ENCODE data around the gene PDE12. TPM values are rescaled to one million over a fixed set of nuclear protein-coding genes. Genes with fewer than 3 reads are reported as not detected.
A peak's percentile ranks its signal among the peaks of the same experiment; 100 is the strongest.

The PDE12 gene, protein sequence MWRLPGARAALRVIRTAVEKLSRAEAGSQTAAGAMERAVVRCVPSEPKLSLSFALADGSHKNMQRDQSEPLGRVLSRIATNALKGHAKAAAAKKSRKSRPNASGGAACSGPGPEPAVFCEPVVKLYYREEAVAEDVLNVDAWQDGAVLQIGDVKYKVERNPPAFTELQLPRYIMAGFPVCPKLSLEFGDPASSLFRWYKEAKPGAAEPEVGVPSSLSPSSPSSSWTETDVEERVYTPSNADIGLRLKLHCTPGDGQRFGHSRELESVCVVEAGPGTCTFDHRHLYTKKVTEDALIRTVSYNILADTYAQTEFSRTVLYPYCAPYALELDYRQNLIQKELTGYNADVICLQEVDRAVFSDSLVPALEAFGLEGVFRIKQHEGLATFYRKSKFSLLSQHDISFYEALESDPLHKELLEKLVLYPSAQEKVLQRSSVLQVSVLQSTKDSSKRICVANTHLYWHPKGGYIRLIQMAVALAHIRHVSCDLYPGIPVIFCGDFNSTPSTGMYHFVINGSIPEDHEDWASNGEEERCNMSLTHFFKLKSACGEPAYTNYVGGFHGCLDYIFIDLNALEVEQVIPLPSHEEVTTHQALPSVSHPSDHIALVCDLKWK
- polyA plus RNA-seq (2013, experiment 1 of 2), result 8.8 TPM
- polyA plus RNA-seq (2013, experiment 2 of 2), result 7.1 TPM

DNA sequence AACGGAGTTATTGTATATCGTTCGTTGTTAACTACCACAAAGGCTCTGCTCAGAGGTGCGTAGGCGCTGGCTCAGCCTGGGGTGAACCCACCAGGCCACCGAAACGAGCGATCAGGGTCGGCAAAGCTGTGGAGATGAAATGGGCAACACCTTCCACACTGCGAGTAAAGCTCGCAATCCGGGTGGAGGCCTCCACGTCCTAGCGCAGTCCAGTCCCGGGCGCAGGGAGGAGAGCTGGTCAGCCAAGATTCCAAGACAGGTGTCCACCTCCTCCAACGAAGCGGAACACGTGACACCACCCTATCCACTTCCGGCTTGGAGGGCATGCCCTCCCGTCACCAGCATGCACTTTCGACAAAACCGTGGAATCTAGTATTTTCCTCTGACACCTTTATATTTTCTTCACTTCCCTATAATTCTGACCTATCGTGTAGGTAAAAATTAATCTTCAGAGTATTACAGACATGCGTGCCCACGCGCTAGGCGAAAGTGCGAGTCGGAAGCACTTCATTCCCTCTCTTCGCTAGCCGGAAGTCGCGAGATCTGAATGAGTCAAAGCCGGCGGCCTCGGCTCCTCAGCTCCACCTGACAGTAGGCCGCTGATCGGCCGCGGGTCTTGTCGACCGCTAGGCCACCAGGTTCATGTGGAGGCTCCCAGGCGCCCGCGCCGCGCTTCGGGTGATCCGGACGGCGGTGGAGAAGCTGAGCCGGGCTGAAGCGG, at the start of gene PDE12:
Gene PDE12, plus strand, starts transcription at position 537 of the 721 bp plus-strand sequence. Its CDS starts 106 bp downstream, at position 643.
- WGBS, 2 experiments (ENCODE audit: insufficient coverage in 2 of 2), result 16 to 17% methylated on average over 49 to 54 of the region's 54 CpGs
- Histone ChIP-seq H3K9me3 (ENCODE audit: control insufficient read depth, low read length) (no peaks in the 10 kb centered on the region), H3K27ac (ENCODE audit: low read depth, low read length, severe bottlenecking) (peak within 1 kb of the TSS; percentile 75), H3K36me3 (ENCODE audit: control insufficient read depth, insufficient read depth, low read length) (peaks cover 12% of the 10 kb centered on the region), H3K4me1 (ENCODE audit: control insufficient read depth, insufficient read depth, low read length, poor library complexity, severe bottlenecking) (no peaks in the 10 kb centered on the region), H3K4me3 (ENCODE audit: extremely low read depth, insufficient read depth, low read length, poor library complexity, severe bottlenecking) (peak within 1 kb of the TSS; percentile 65)

DNA sequence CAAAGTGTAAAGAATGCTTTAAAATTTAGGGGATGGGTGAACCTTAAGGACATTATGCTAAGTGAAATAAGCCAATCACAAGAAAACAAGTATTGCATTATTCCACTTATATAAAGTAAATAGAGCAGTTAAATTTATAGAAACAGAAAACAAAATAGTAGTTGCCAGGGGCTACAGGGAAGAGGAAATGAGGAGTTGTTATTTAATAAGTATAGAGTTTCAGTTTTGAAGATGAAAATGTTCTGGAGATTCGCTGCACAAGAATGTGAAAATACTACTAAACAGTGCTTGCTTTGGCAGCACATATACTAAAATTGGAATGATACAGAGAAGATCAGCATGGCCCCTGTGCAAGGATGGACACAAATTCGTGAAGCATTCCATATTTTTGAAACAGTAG, 43.9 kb upstream of the PDE12 start:
- no peaks in the 10 kb centered on the region for H3K36me3 ChIP-seq (ENCODE audit: control insufficient read depth, insufficient read depth, low read length)
- H3K9me3 ChIP-seq (ENCODE audit: control insufficient read depth, low read length), result no peaks in the 10 kb centered on the region
- no peak overlapping the region for H3K4me3 ChIP-seq (ENCODE audit: extremely low read depth, insufficient read depth, low read length, poor library complexity, severe bottlenecking)
- no peaks in the 10 kb centered on the region for H3K4me1 ChIP-seq (ENCODE audit: control insufficient read depth, insufficient read depth, low read length, poor library complexity, severe bottlenecking)
- WGBS, 2 experiments (ENCODE audit: insufficient coverage in 2 of 2), result 56 to 78% methylated on average over 1 to 2 of the region's 2 CpGs
- no peak overlapping the region for H3K27ac ChIP-seq (ENCODE audit: low read depth, low read length, severe bottlenecking)

- Histone ChIP-seq H3K9me3 (ENCODE audit: control insufficient read depth, low read length) (no peaks in the 10 kb centered on the region), H3K36me3 (ENCODE audit: control insufficient read depth, insufficient read depth, low read length) (no peaks in the 10 kb centered on the region), H3K4me3 (ENCODE audit: extremely low read depth, insufficient read depth, low read length, poor library complexity, severe bottlenecking) (no peak overlapping the region), H3K4me1 (ENCODE audit: control insufficient read depth, insufficient read depth, low read length, poor library complexity, severe bottlenecking) (peaks cover 6% of the 10 kb centered on the region), H3K27ac (ENCODE audit: low read depth, low read length, severe bottlenecking) (no peak overlapping the region)
- 89 to 97% methylated on average over 3 of the region's 3 CpGs for whole genome bisulfite sequencing, 2 experiments (ENCODE audit: insufficient coverage in 2 of 2)
These were observed 37.7 kb upstream of the PDE12 start for GRCh38 chr3:57518276-57518915.

DNA sequence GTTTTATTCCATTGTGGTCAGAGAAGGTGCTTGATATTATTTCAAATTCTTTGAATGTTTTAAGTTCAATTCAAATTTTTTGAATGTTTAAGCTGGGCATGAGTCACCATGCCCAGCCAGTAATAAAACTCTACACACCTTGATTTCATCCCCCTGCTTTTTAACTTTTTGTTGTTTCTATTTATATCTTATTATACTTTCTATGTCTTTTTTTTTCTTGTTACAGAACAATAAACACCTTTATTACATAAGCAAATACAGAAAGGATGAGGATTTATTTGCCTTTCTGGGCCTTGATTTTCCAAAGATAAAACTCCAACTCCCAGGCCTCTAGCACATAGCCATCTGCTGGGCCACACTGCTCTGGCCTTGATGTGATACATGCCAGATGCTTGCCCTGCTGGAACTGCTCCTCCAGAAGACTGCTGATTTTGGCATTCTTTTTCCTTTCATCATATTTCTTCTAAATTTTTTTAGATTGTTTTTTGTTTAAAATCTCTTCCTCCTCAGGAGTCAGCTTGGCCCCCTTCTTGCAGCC, 25.9 kb upstream of the PDE12 start:
- no peaks in the 10 kb centered on the region for H3K4me1 ChIP-seq (ENCODE audit: control insufficient read depth, insufficient read depth, low read length, poor library complexity, severe bottlenecking)
- H3K9me3 ChIP-seq (ENCODE audit: control insufficient read depth, low read length), result no peaks in the 10 kb centered on the region
- H3K36me3 ChIP-seq (ENCODE audit: control insufficient read depth, insufficient read depth, low read length), result no peaks in the 10 kb centered on the region
- no peak overlapping the region for H3K4me3 ChIP-seq (ENCODE audit: extremely low read depth, insufficient read depth, low read length, poor library complexity, severe bottlenecking)
- H3K27ac ChIP-seq (ENCODE audit: low read depth, low read length, severe bottlenecking), result no peak overlapping the region

DNA sequence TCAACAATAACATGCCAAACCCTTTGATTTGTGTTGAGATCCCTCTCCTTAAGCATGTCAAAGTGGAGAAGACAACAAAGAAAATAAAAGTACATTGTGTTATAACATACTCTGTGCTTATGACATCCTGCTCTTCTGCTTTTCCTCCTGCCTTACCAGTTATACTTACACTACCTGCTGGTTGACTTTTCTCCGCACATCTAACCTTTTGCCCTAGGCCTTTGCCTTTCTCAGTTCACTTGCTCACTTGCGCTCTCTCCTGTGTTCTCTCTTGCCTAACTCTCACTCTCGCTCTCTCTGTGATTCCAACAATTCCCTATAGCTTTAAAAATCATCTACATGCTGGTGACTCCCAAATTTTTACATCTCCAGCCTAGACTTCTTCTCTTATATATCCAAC, 17.6 kb upstream of the PDE12 start:
- Histone ChIP-seq H3K4me3 (ENCODE audit: extremely low read depth, insufficient read depth, low read length, poor library complexity, severe bottlenecking) (no peak overlapping the region), H3K36me3 (ENCODE audit: control insufficient read depth, insufficient read depth, low read length) (no peaks in the 10 kb centered on the region), H3K9me3 (ENCODE audit: control insufficient read depth, low read length) (no peaks in the 10 kb centered on the region), H3K27ac (ENCODE audit: low read depth, low read length, severe bottlenecking) (no peak overlapping the region), H3K4me1 (ENCODE audit: control insufficient read depth, insufficient read depth, low read length, poor library complexity, severe bottlenecking) (no peaks in the 10 kb centered on the region)
- 97% methylated on average over 3 of the region's 3 CpGs for WGBS, 2 experiments (ENCODE audit: insufficient coverage in 2 of 2)

DNA sequence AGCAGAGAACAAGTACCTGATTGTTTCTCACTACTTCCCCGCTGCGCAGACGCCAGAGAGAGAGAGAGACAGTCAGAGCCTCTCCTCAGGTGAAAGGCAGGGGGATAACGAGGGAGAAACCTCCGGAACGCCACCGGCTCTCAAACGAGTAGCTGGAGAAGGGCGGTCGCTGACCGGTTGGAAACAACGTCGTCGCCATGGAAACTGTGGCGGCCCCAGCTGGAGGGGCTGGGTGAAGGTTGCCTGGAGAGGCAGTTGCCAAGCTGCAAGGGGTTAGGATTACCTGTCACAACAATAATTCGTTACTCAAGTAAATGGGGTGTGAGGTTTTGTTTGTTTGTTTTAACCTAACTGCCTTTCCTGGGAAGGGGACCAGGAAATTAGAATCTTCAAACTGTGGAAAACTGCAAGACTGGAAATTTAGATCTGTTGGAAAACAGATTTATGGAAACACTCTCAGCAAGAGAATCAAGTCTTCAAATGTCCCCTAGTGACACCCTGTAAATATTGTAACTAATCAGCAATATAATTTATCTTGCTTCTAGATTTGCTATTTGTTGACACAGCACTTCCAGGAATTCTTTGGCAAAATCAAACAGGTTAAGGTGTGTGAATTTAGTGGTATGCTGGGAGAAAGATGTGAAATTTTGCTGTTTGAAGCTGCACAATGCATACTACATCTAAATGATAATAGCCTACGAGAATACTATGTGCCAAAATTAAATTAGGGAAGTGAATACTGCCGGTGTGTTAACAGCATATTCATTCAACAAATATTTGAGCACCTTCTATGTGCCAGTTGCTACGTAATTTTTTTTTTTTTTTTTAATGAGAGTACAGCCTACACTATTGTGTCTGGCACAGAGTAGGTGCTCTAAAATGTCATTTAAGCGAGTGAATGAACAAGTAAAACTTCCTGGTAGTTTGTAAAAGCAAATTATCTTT, 11.6 kb upstream of the PDE12 start, which contains the start of gene DNAH12:
Gene DNAH12, minus strand, starts transcription at position 164 of the 945 bp plus-strand sequence. CDS start 1,474 bp downstream, outside the sequence.
- Histone ChIP-seq H3K27ac (ENCODE audit: low read depth, low read length, severe bottlenecking) (no peak within 1 kb of the TSS), H3K36me3 (ENCODE audit: control insufficient read depth, insufficient read depth, low read length) (no peaks in the 10 kb centered on the region), H3K4me3 (ENCODE audit: extremely low read depth, insufficient read depth, low read length, poor library complexity, severe bottlenecking) (no peak within 1 kb of the TSS), H3K9me3 (ENCODE audit: control insufficient read depth, low read length) (no peaks in the 10 kb centered on the region), H3K4me1 (ENCODE audit: control insufficient read depth, insufficient read depth, low read length, poor library complexity, severe bottlenecking) (no peaks in the 10 kb centered on the region)
- 0% methylated on average over 7 to 11 of the region's 20 CpGs for WGBS, 2 experiments (ENCODE audit: insufficient coverage in 2 of 2)

DNA sequence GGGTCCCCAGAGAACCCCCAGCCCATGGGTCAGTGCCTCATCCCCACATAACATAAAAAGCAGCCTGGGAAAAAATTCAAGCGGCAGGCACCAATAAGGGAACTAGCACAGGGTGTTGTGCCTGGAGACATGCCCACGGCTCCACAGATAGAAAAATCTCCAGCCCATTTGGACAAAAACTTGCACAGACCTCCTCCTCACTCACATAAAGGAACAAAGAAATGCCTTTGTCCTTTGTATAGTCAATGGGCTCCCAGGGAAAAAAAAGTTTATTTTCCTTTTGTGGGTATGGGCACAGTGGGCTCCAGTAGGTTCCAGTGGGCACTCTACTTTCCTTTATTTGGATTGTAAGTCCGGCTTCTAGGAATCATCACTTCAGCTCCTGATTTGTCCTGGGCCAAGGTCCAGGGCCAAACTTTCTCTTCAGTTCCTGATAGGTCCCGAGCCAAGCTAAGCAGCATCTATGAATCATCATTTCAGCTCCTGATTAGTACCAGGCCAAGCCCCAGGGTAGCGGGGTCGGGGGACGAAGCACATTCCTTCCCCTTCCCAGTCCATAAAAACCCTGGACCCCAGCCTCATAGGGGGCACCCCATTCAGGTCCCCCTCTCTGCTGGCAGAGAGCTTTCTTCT, 10.3 kb upstream of the PDE12 start:
- Histone ChIP-seq H3K4me3 (ENCODE audit: extremely low read depth, insufficient read depth, low read length, poor library complexity, severe bottlenecking) (no peak overlapping the region), H3K4me1 (ENCODE audit: control insufficient read depth, insufficient read depth, low read length, poor library complexity, severe bottlenecking) (no peaks in the 10 kb centered on the region), H3K27ac (ENCODE audit: low read depth, low read length, severe bottlenecking) (no peak overlapping the region), H3K36me3 (ENCODE audit: control insufficient read depth, insufficient read depth, low read length) (no peaks in the 10 kb centered on the region), H3K9me3 (ENCODE audit: control insufficient read depth, low read length) (no peaks in the 10 kb centered on the region)
- 92 to 94% methylated on average over 5 to 6 of the region's 7 CpGs for WGBS, 2 experiments (ENCODE audit: insufficient coverage in 2 of 2)

DNA sequence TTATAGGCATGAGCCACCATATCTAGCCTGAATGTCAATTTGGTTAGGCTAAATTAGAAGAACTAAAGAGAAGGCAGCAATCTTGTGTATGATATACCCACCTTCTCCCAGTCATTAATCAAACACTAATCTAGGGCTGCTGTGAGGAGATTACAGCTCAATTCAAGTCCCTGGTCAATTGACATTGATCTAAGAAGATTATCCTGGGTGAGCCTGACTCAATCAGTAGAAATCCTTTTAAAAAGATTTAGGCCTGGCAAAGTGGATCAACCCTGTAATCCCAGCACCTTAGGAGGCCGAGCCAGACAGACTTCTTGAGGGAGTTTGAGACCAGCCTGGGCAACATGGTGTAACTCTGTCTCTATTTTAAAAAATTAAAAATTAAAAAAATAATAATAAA, 9.5 kb upstream of the PDE12 start:
- H3K4me1 ChIP-seq (ENCODE audit: control insufficient read depth, insufficient read depth, low read length, poor library complexity, severe bottlenecking), result no peaks in the 10 kb centered on the region
- WGBS, 2 experiments (ENCODE audit: insufficient coverage in 2 of 2), result 40% methylated on average over 1 of the region's 1 CpG; no CpG with 5 or more reads in 1 of the 2 experiments
- H3K27ac ChIP-seq (ENCODE audit: low read depth, low read length, severe bottlenecking), result no peak overlapping the region
- H3K4me3 ChIP-seq (ENCODE audit: extremely low read depth, insufficient read depth, low read length, poor library complexity, severe bottlenecking), result no peak overlapping the region
- H3K9me3 ChIP-seq (ENCODE audit: control insufficient read depth, low read length), result no peaks in the 10 kb centered on the region
- H3K36me3 ChIP-seq (ENCODE audit: control insufficient read depth, insufficient read depth, low read length), result no peaks in the 10 kb centered on the region

DNA sequence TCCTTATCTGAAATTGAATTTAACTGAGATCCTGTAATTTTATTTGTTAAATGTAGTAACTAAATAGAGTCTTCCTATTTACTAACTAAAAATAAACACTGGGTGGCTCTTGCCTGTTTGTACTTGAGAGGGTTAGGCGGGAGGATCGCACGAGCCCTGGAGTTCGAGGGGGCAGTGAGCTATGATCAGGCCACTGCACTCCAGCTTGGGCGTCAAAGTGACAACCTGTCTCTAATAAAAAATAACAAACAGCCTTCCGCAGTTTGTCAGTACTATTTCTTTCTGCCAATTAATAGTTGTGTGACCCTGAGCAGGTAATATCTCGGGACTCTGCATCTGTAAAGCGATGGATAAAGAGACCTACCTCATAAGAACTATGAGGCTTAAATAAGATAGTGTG, 768 bp upstream of the PDE12 start:
- Histone ChIP-seq H3K9me3 (ENCODE audit: control insufficient read depth, low read length) (no peaks in the 10 kb centered on the region), H3K4me1 (ENCODE audit: control insufficient read depth, insufficient read depth, low read length, poor library complexity, severe bottlenecking) (no peaks in the 10 kb centered on the region), H3K36me3 (ENCODE audit: control insufficient read depth, insufficient read depth, low read length) (peaks cover 12% of the 10 kb centered on the region), H3K27ac (ENCODE audit: low read depth, low read length, severe bottlenecking) (no peak overlapping the region), H3K4me3 (ENCODE audit: extremely low read depth, insufficient read depth, low read length, poor library complexity, severe bottlenecking) (peak overlapping the region; percentile 65)
- whole genome bisulfite sequencing, 2 experiments (ENCODE audit: insufficient coverage in 2 of 2), result 87 to 89% methylated on average over 3 to 8 of the region's 8 CpGs
